GM19240 (cell line): Measurements from ENCODE around the gene ADCK1.
A peak's percentile ranks its signal among the peaks of the same experiment; 100 is the strongest.
"Not testable (repeated sequence)": the region's sequence is repeated elsewhere in the genome, so short reads cannot be mapped to it uniquely, and the experiment has no call there.

Source experiments
- DNase-seq: peaks from one replicate; pipeline ENCODE4 v3.0.0; 2011; ENCODE audit warnings: low spot score; ENCODE audit not compliant: insufficient read length

ADCK1 gene

DNA sequence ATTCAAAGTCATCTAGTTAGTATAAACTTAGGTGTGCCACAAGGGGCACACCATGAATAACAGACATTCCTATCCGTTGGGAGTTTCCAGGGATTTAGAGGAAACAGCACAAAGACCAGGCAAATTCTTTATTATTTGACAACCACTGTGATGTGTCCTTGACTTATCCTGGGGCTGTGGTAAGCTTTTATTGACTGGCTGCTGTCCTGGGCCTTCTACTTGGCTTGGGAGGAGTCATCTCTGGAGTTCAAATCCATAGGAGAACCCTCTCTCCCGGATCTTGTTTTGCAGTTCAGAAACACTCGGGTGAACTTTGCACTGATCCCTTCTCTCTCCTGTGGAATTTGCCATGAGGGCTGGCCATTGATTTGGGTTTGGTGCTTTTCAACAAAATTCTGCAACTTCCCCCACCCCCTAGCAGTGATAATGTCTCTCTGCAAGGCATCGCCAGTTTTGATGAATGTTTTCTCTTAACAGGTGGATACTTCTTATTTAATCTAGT, 136.3 kb downstream of the ADCK1 start:
- no peak for DNase-seq

DNA sequence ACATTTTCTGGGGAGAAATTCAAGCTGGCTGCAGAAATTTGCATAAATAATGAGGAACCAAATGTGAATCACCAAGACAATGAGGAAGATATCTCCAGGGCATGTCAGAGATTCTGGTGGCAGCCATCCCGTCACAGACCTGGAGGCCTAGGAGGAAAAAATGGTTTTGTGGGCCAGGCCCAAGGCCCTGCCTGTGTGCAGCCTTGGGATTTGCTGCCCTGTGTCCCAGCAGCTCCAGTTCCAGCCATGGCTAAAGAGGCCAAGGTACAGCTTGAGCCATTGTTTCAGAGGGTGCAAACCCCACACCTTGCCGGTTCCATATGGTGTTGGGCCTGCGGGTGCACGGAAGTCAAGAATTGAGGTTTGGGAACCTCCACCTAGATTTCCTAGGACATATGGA, 147.5 kb downstream of the ADCK1 start:
- no peak for DNase-seq

DNA sequence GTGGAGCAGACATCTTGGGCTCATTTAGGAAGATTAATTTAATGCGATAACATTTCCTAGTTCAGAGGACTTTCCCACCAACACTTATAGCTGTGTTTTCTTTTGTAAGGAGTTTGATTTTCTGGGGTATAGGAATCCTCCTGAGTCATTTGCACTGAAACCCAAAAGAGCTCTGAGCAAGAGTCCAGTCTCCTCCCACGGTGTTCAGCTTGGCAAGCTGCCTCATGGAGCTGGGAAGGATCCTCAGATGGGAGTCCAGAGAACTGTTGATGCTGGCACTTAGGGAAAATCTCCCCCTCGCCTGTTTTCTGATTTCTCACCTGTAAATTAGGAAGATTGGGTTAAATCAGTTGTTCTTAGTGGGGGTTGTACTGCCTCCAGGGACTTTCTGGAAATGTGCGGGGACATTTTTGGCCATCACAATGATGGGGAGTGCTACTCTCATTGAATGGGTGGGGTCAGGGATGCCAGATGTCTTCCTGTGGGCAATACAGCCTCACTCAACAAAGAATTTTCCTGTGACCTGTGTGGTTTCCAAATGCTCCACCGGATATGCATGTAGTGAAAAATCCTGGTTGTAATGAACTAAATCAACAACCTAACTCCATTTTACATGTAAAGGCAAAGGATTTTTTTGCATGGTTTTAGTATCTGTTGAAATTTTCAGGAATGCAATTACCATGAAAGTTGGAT, 150.6 kb downstream of the ADCK1 start:
- DNase-seq: no peak

DNA sequence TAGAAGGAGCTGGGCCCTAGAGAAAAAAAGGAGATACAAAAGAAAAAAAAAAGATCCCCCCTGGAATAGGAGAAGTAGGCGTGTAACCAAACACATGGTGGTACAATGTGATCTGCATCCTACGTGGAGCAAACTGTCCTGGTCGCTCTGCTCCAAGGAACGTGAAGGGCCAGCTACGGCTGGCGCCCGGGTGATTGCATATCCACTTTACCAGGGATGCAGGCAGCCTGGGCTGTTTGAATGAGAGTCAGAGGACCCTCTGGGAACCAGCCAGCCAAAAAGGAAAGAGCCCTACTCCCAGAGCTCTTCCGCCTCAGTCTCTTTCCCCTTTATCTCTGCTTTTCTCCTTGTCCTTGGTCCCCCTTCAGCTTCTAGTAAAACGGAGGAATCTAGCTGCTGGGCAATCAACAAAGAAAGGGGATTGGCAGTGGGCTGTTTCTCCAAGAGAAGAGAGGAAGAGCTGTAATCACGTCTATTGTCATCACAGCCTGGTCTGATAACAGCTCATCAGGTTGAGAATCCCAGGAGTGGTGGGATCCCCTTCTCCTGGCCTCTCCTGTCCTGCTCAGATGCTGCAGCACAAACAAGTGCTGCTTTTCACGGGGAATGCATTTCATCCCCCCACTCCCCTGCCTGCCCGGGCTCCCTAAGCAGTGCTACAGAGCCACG, 156.0 kb downstream of the ADCK1 start:
- DNase-seq: no peak

DNA sequence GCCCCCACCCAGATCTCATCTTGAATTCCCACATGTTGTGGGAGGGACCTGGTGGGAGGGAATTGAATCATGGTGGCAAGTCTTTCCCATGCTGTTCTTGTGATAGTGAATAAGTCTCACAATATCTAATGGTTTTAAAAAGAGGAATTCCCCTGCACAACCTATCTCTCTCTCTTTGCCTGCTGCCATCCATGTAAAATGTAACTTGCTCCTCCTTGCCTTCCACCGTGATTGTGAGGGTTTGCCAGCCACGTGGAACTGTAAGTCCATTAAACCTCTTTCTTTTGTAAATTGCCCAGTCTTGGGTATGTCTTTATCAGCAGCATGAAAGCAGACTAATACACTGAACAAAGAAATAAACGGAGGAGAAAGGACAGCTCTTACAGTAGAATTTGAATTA, 159.8 kb downstream of the ADCK1 start:
- DNase-seq: not testable (repeated sequence)

DNA sequence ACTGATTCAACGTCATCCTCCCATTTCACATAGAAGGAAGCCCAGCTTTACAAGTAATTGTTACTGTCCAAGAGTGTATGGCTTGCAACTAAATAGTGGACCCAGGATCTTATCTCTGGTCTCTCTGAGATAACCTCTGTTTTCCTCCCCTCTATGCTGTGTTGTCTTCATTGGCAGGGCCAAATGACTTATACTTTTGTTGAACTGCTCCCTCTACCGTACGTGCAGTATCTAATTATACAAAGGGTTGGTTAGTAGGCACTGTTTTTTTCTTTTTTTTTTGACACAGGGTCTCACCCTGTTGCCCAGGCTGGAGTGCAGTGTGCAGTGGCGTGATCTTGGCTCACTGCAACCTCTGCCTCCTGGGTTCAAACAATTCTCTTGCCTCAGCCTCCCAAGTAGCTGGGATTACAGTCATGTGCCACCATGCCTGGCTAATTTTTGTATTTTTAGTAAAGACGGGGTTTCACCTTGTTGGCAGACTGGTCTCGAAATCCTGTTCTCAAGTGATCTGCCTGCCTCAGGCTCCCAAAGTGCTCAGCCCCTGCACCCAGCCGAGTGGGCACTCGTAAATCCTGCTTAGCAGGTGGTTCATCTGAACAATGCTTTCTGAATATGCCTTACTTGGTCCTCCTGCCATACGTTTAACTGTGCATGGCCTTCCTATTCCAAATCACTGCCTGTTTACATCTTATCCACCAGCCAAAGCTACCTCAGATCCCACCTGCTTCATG, 162.1 kb downstream of the ADCK1 start:
- DNase-seq: no peak

DNA sequence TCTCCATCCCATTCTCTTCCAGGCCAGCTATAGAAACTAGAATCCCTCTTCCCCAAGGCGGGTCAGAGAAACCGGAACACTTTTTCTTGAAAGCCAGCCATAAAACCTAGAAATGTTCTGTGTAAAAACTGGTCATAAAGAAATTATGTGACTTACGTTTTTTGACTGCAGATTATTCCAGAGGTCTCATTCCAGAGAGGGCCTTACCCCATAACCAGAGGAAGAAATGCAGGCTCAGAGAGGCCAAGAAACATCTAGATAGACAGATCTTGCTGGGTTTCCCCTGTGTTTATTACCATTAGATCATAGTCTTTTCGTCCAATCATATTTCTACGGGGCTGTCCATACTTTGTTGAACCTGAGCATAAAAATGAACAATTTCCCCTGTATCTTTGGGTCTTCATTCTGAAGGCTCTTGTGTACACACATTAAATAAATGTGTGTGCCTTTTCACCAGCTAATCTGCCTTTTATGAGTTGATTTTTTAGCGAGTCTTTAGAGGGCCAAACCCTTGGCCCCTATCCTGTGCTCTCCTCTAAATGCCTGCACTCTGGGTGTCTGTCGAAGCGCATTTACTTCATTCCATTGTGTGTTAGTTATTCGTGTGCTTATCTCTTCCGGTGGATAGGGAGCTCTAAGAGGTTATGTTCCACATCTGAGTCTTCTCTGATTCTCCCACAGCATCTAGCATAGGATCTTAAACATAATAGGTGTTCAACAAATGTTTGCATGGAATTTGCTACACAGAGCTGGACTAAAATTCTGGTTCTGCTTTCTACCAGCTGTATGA, 163.0 kb downstream of the ADCK1 start:
- no peak for DNase-seq

DNA sequence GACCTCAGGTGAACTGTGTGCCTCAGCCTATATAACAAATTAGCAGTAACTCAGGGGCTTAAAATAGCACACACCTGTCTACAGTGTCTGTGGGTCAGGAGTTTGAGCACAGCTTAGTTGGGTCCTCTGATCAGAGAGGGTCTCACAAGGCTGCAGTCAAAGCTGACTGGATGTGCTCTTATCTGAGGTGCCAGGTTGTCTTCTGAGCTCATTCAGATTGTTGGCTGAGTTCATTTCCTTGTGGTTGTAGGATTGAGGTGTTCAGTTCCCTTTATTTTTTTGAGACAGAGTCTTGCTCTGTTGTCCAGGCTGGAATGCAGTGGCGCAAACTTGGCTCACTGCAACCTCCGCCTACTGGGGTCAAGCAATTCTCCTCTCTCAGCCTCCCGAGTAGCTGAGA, 164.7 kb downstream of the ADCK1 start:
- no peak for DNase-seq

DNA sequence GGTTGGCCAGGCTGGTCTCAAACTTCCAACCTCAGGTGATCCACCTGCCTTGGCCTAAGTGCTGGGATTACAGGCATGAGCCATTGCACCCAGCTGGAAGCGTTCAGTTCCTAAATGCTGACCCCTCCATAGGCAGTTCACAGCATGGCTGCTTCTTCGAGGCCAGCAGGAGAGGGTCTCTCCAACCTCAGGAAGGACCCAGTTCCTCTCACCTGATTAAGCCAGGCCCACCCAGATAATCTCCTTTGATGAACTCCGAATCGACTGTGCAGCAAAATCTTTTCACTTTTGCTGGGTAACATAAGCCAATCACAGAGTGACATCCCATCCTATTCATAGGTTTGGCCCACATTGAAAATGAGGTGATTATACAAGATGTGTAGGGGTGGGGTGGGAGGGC, 165.1 kb downstream of the ADCK1 start:
- no peak for DNase-seq

DNA sequence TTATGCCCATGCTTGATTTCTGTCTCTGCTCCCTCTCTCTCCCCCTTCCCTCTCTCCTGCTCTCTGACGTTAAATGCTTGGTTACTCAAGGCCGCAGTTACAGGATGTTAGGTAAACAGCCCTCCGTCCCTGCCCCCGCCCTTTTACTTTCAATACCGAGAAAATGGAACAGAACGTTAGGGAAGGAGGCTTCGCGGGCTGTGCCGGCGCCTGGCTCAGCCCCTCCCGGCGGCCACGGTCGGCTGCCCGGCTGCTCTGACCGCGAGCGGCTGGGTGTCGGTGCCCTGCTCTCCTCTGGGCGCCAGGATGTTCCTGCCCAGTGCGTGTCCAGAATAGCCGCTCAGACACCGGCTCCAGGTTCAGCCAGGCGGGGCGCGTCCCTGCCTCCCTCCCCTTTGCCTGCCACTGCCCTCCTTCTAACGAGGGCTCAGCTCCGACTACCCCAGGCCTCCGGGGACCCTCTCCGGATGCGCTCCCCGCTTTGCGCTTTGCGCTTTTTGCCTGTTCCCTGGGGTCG, 166.1 kb downstream of the ADCK1 start:
- DNase-seq: peak; percentile 15

DNA sequence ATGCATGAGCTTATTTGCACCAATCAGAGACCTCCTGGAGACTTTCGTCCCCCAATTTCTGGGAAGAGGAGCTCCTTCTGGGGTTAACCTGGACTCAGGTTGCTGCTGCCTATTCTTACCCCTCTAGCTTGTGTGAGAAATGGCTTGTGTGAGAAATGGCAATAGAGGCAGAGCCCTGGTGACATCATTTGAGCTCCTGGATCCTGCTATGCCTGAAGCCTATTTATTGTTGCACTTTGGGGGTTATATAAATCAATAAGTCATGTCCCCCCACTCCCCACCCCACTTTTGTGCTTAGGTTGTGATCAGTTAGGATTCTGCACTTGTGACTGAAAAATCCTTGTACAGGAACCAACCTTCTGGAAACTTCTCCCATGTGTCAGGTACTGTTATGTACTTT, 167.2 kb downstream of the ADCK1 start:
- no peak for DNase-seq

DNA sequence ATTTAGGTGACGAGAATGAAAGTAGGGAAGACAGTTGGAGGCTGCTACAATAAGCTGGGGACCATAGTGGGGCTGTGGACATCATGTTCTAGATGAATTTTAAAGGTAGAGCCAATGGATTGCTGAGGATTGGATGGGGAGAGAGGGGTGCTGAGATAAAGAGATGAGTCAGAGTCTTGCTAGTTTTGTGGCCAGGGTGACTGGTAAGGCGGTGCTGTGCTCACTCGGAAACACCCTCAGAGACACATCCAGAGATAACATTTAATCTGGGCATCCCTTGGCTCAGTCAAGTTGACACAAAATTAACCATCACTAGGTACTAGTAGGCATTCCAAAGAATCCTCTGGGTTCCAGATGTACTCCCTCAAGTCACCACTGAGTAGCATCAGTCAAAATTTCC, 170.7 kb downstream of the ADCK1 start:
- DNase-seq: no peak

DNA sequence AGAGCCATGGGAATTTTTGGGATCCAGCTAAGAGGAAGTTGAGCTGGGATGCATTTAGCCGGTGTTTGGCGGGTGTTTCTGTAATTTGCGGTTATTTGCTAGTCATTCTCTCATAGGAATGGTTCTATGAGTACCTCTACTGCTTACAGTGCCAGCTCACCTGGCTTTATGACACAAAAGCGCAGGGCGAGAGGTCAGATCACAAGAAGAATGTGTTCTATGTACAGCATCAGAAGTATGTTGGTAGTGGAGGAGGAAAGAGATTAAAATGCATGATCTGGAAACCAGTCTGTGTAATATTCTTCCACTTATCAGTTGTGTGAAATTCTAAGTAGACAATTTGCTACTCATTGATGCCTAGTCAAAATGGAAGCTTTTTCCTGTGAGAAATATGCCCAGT, 173.3 kb downstream of the ADCK1 start:
- no peak for DNase-seq

DNA sequence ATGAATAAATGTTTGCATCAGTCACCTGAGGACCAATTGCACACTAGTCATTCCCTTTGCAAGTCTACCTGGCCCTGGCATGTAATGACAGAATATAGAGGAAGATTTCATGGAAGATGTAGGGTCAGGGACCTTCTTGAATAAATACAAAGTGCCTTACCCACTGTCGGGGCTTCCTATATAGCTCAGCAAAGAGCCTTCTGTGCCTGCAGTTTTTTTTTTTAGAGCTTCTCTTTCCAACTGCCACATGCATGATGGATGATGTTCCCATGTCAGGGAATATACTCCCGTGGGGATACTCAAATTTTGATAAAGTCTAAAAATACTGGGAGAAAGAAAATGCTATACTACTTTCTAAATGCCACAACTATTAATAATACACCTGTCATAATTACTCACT, 176.7 kb downstream of the ADCK1 start:
- DNase-seq: no peak

DNA sequence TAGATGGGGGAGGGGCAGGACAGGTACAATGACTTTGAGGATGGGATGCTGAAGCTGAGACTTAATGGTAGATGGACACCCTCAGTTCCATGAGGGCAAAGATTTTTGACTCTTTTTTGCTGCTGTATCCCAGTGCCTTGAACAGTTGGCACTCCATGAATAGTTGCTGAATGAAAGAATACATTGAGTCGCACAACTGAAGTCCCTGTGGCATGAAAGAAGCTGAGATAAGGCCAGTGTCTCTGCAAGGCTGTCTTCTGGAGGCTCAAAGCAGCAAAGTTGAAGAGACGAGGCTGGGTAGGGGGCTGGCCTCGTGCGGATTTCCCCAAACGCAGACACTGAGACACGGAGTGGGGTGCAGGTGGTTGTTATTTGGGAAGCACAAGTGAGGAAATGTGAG, 179.3 kb downstream of the ADCK1 start:
- no peak for DNase-seq

DNA sequence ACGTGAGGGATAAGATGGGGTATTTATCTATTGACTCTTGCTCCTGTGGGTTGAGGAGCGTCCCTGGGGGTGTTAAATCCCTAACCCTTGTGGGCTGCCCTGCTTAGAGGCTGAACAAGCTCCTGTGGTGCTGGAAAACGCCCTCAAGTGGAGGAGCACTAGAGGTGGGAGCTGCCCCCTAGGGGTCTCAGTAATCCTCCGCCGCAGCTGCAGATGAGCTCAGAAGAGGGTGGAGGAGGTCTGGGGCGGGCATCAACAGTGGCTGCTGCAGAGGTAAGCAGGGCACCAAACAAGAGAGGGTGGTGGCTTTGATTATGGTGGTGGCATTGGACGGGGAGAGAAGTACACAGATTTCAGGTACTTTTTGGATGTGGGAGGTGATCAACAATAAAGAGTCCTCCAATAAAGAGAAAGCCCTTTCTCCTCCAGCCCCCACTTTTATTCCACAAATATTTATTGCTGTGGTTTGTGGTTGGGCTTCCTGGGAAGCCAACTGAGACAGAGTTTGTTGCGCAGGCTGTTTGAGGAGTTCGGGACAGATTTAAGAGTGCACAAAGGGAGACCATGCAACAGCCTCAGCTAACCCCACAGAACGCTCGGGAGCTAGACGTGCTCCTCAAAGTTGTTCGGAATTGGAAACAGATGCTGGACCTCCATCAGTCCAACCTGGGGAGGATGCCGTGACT, 179.9 kb downstream of the ADCK1 start:
- DNase-seq: no peak

DNA sequence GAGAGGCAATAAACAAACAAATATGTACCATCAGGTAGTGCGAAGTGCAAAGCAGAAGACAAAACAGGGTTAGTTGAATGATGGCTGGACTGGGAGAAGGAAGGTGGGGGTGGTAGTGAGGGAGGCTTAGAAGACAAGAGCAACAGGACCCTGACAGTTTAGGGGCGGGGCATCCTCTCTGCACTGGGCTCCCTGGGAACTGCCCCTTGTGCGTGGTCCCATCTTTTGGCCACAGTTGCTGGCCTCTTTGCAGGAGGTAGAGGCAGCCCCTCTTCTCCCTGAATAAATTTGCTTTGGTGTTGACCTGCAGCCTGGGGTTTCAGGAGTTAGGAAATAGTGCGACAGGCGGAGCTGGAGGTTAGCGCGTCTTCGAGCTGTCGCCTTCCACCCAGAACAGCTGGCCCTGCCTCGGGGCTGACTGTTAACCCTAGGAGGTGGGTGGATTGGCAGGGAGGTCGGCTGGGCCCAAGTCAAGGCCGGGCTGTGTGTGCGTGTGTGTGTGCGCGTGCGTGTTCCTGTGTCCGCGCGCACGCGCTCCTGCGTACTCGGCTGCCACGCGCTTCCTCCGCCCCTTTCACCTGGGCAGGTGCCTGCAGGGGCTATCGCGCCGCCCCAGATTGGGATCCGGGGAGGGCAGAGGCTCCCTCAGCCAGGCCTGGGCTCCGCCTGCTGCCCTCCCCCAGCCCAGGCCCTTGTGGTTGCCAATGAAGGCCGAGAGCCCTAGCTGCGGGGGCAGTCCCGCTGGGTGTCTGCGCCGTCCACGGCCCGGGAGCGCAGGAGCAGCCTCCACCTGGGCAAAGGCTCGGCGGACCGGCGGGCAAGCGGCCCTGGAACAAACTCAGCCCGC, 180.8 kb downstream of the ADCK1 start:
- no peak for DNase-seq
